CD4-positive, alpha-beta T cell (primary cell): ENCODE data around the gene TMC6. TPM values are rescaled to one million over a fixed set of nuclear protein-coding genes. Genes with fewer than 3 reads are reported as not detected.
A peak's percentile ranks its signal among the peaks of the same experiment; 100 is the strongest.

Experiments
- ATAC-seq: fragments of 200-7000 bp; cut with Tn5 transposase; one replicate; pipeline ENCODE4 v1.10.0; 2022; ENCODE audit warnings: mild to moderate bottlenecking; ENCODE audit not compliant: poor library complexity
- CTCF ChIA-PET: fragments of 350-600 bp; sonication (Branson Sonifier 250); formaldehyde crosslinking; loops from one replicate; lab custom pipeline; 2021; ENCODE audit warnings: antibody characterized with exemption, inconsistent platforms; lab: Charles Lee
- POLR2A ChIA-PET: fragments of 350-600 bp; sonication (Branson Sonifier 250); formaldehyde crosslinking; loops from one replicate; lab custom pipeline; 2021; ENCODE audit warnings: antibody characterized with exemption, inconsistent platforms; lab: Charles Lee
- DNase-seq, 14 experiments: peaks; one replicate each; pipeline ENCODE4 v3.0.0-alpha.2; 2013 to 2020; ENCODE audit warnings: mixed read lengths in 2 of 14
- H3K27ac ChIP-seq, 2 donors: one replicate each; pipeline versions ENCODE4 v1.5.1 to v1.7.0; 2013; ENCODE audit warnings: low read length in 2 of 2, low read depth in 1 of 2, mild to moderate bottlenecking in 1 of 2
- H3K27me3 ChIP-seq, 2 experiments: 1 replicate in 1 of 2; 2 replicates in 1 of 2; pipeline versions ENCODE4 v1.6.1 to v1.7.0; 2013; ENCODE audit warnings: low read length in 2 of 2, control low read depth in 1 of 2, mild to moderate bottlenecking in 1 of 2, moderate library complexity in 1 of 2; ENCODE audit not compliant: insufficient read depth in 2 of 2, control insufficient read depth in 1 of 2
- H3K36me3 ChIP-seq: one replicate; pipeline ENCODE4 v1.6.1; 2013; ENCODE audit warnings: low read length, control low read depth; ENCODE audit not compliant: insufficient read depth
- H3K4me1 ChIP-seq: one replicate; pipeline ENCODE4 v1.6.1; 2013; ENCODE audit warnings: low read length, control low read depth; ENCODE audit not compliant: insufficient read depth
- H3K4me3 ChIP-seq: one replicate; pipeline ENCODE4 v1.5.1; 2013; ENCODE audit warnings: mild to moderate bottlenecking, low read length, moderate library complexity
- H3K9me3 ChIP-seq, 2 experiments: 1 replicate in 1 of 2; 2 replicates in 1 of 2; pipeline versions ENCODE4 v1.6.1 to v1.7.0; 2013; ENCODE audit warnings: low read length in 2 of 2, mild to moderate bottlenecking in 2 of 2, control low read depth in 1 of 2, moderate library complexity in 1 of 2; ENCODE audit not compliant: control insufficient read depth in 1 of 2, insufficient read depth in 1 of 2
- H3K27ac Mint-ChIP-seq: one replicate; pipeline ENCODE4 v1.8.0; 2020; ENCODE audit warnings: mixed read lengths
- H3K27me3 Mint-ChIP-seq: one replicate; pipeline ENCODE4 v1.8.0; 2021; ENCODE audit warnings: mixed read lengths
- H3K36me3 Mint-ChIP-seq: one replicate; pipeline ENCODE4 v1.8.0; 2021; ENCODE audit warnings: low read depth, mixed read lengths
- H3K4me1 Mint-ChIP-seq: one replicate; pipeline ENCODE4 v1.8.0; 2021; ENCODE audit warnings: low read depth, mixed read lengths
- H3K4me3 Mint-ChIP-seq: one replicate; pipeline ENCODE4 v1.8.0; 2020; ENCODE audit warnings: mild to moderate bottlenecking, mixed read lengths
- H3K9me3 Mint-ChIP-seq: one replicate; pipeline ENCODE4 v1.8.0; 2020; ENCODE audit warnings: mixed read lengths
- CTCF ChIP-seq: fragments of 200-600 bp; IDR thresholded peaks from one replicate; pipeline ENCODE4 v1.8.0; 2022; ENCODE audit warnings: antibody characterized with exemption, mild to moderate bottlenecking
- intact Hi-C, 2 experiments: fragments of 100-400 bp; cut with DNase I in 1 of 2; cut with micrococcal nuclease in 1 of 2; formaldehyde crosslinking; loops; one replicate each; pipeline versions ENCODE4 v1.15.1 to v1.9.0; 2023 to 2025; cut with DNase I, micrococcal nuclease
- total RNA-seq, 174 experiments: library from RNA in 2 of 174; stranded (reverse) in 2 of 174; gene quantifications; one replicate each; pipeline ENCODE4 v1.2.3 and lab custom pipeline; 2021 to 2026

Gene TMC6
- total RNA-seq, 2 experiments from 2014 or later, result 645 to 659 TPM

- Mint-ChIP-seq H3K4me1 (peaks cover 4% of the 10 kb centered on the region), H3K9me3 (no peaks in the 10 kb centered on the region), H3K27me3 (no peaks in the 10 kb centered on the region), H3K4me3 (no peak overlapping the region), H3K36me3 (no peaks in the 10 kb centered on the region), H3K27ac (no peak overlapping the region)
- H3K4me3 ChIP-seq, result no peak overlapping the region
- ChIA-PET CTCF (interaction anchor here (1.4 kb wide), 1 partner anchor 12 kb away, joined by 5 read pairs; no protein-coding TSS in a partner anchor), POLR2A (interaction anchor here (0.9 kb wide), 1 partner anchor 17 kb away, joined by 3 read pairs; no protein-coding TSS in a partner anchor)
- ATAC-seq (no peak), DNase-seq (no peak)
- H3K9me3 ChIP-seq, result no peaks in the 10 kb centered on the region
- TF ChIP-seq CTCF, result no peak
- no peaks in the 10 kb centered on the region for H3K36me3 ChIP-seq
- H3K4me1 ChIP-seq, result peaks cover 10% of the 10 kb centered on the region
- no peak overlapping the region for H3K27ac ChIP-seq
- intact Hi-C loops, result no loop called here
- no peaks in the 10 kb centered on the region for H3K27me3 ChIP-seq
Measured at GRCh38 chr17:78163881-78164747, 35.6 kb upstream of the TMC6 start.

GRCh38 chr17:78159575-78160158 is 31.1 kb upstream of the TMC6 start:
- ATAC-seq (no peak), DNase-seq (no peak)
- intact Hi-C loops, result no loop called here
- H3K9me3 Mint-ChIP-seq, result no peaks in the 10 kb centered on the region
- Histone ChIP-seq H3K9me3 (no peaks in the 10 kb centered on the region), H3K27ac (no peak overlapping the region), H3K27me3 (no peaks in the 10 kb centered on the region), H3K4me1 (peaks cover 4% of the 10 kb centered on the region), H3K4me3 (no peak overlapping the region), H3K36me3 (no peaks in the 10 kb centered on the region)
- H3K36me3 Mint-ChIP-seq, result no peaks in the 10 kb centered on the region
- POLR2A ChIA-PET, result interaction anchor here (0.7 to 1.2 kb wide), 2 partner anchors 13 to 17 kb away, joined by 3 read pairs; no protein-coding TSS in a partner anchor
- CTCF ChIA-PET, result no interaction called here
- no peaks in the 10 kb centered on the region for H3K27me3 Mint-ChIP-seq
- peaks cover 4% of the 10 kb centered on the region for H3K4me1 Mint-ChIP-seq
- no peak for TF ChIP-seq CTCF
- H3K27ac Mint-ChIP-seq, result no peak overlapping the region
- no peak overlapping the region for H3K4me3 Mint-ChIP-seq

GRCh38 chr17:78154903-78155811 is 26.6 kb upstream of the TMC6 start:
- Mint-ChIP-seq H3K27ac (no peak overlapping the region), H3K9me3 (no peaks in the 10 kb centered on the region), H3K36me3 (no peaks in the 10 kb centered on the region), H3K4me1 (peaks cover 4% of the 10 kb centered on the region), H3K27me3 (no peaks in the 10 kb centered on the region), H3K4me3 (no peak overlapping the region)
- DNase-seq (peak in 2 of 14 experiments; percentile 51 to 56), ATAC-seq (peak; percentile 57)
- no peak overlapping the region for H3K27ac ChIP-seq
- ChIA-PET POLR2A (interaction anchor here (0.5 to 2.7 kb wide), 2 partner anchors 9 to 12 kb away, joined by 4 to 8 read pairs; partner anchors contain the start of gene C17orf99), CTCF (no interaction called here)
- H3K27me3 ChIP-seq, result no peaks in the 10 kb centered on the region
- H3K36me3 ChIP-seq, result no peaks in the 10 kb centered on the region
- intact Hi-C loops, result no loop called here
- no peak for TF ChIP-seq CTCF
- H3K9me3 ChIP-seq, result no peaks in the 10 kb centered on the region
- H3K4me1 ChIP-seq, result peaks cover 4% of the 10 kb centered on the region
- H3K4me3 ChIP-seq, result no peak overlapping the region
